Endothelial cell of umbilical vein (primary cell): ENCODE measurements around the gene NR5A2.

Experiments
- CTCF ChIP-seq, 2 donors: IDR thresholded peaks; 1 replicate in 1 of 2; 2 replicates in 1 of 2; pipeline ENCODE4 v1.5.1; 2011; ENCODE audit warnings: low read length in 2 of 2, mild to moderate bottlenecking in 2 of 2, moderate library complexity in 2 of 2, control low read depth in 1 of 2, inconsistent platforms in 1 of 2, low read depth in 1 of 2; ENCODE audit not compliant: insufficient read depth in 1 of 2; ENCODE audit errors: extremely low read depth in 1 of 2
- GATA2 ChIP-seq: IDR thresholded peaks from 2 replicates; pipeline ENCODE4 v1.7.0; 2011; ENCODE audit warnings: low read depth, mild to moderate bottlenecking, moderate library complexity, mixed read lengths, low read length; ENCODE audit not compliant: insufficient read length, insufficient read depth

GRCh38 chr1:200215350-200215749 is 187.8 kb downstream of the NR5A2 start:
- TF ChIP-seq GATA2 (no peak), CTCF (IDR thresholded peaks at IDR 0.05; ENCODE audit: extremely low read depth in 1 of 2, insufficient read depth in 1 of 2, low read depth in 1 of 2, low read length in 2 of 2) (no peak)
